HG02571 (cell line): ENCODE measurements around the gene SDR42E1.

Source experiments
- ATAC-seq: cut with Tn5 transposase; IDR thresholded peaks from one replicate; pipeline ENCODE4 v1.9.1; 2021; ENCODE audit warnings: mild to moderate bottlenecking, moderate library complexity; ENCODE audit not compliant: unreplicated experiment

SDR42E1 gene

GRCh38 chr16:82011199-82011641 lies at the start of gene SDR42E1:
Gene SDR42E1, minus strand, starts transcription at chr16:82011470. Its CDS starts 10,612 bp downstream, at chr16:82000858.
- peak; percentile 82 for ATAC-seq

GRCh38 chr16:82059983-82060421 lies 48.7 kb upstream of the SDR42E1 start:
- ATAC-seq, result no peak

GRCh38 chr16:82059161-82059982 lies 48.1 kb upstream of the SDR42E1 start:
- no peak for ATAC-seq

GRCh38 chr16:82056550-82056896 lies 45.3 kb upstream of the SDR42E1 start:
- ATAC-seq, result no peak

- no peak for ATAC-seq
These were observed 44.7 kb upstream of the SDR42E1 start for GRCh38 chr16:82055728-82056549.

- no peak for ATAC-seq
These were observed 43.8 kb upstream of the SDR42E1 start for GRCh38 chr16:82055117-82055516.

GRCh38 chr16:82051656-82052055 lies 40.4 kb upstream of the SDR42E1 start:
- ATAC-seq, result no peak

- ATAC-seq, result no peak
These were observed 39.7 kb upstream of the SDR42E1 start for GRCh38 chr16:82050909-82051357.

- ATAC-seq, result no peak
These were observed 39.2 kb upstream of the SDR42E1 start for GRCh38 chr16:82050506-82050905.

GRCh38 chr16:82049484-82049883 lies 38.2 kb upstream of the SDR42E1 start:
- no peak for ATAC-seq

GRCh38 chr16:82047787-82048186 lies 36.5 kb upstream of the SDR42E1 start:
- ATAC-seq, result no peak

- no peak for ATAC-seq
These were observed 36.1 kb upstream of the SDR42E1 start for GRCh38 chr16:82047374-82047773.

GRCh38 chr16:82046941-82047340 lies 35.7 kb upstream of the SDR42E1 start:
- ATAC-seq, result no peak

- ATAC-seq, result no peak
These were observed 35.3 kb upstream of the SDR42E1 start for GRCh38 chr16:82046541-82046940.

- no peak for ATAC-seq
These were observed 34.2 kb upstream of the SDR42E1 start for GRCh38 chr16:82045465-82045864.

- no peak for ATAC-seq
These were observed 33.3 kb upstream of the SDR42E1 start for GRCh38 chr16:82044585-82044911.

- no peak for ATAC-seq
These were observed 32.7 kb upstream of the SDR42E1 start for GRCh38 chr16:82043680-82044584.

- no peak for ATAC-seq
These were observed 31.6 kb upstream of the SDR42E1 start for GRCh38 chr16:82042846-82043245.

- ATAC-seq, result no peak
These were observed 30.9 kb upstream of the SDR42E1 start for GRCh38 chr16:82042144-82042543.

GRCh38 chr16:82041542-82041941 lies 30.3 kb upstream of the SDR42E1 start:
- ATAC-seq, result no peak

GRCh38 chr16:82040296-82040695 lies 29.0 kb upstream of the SDR42E1 start:
- ATAC-seq, result no peak
